Measurements from ENCODE around the gene KLF13.

KLF13 gene

DNA sequence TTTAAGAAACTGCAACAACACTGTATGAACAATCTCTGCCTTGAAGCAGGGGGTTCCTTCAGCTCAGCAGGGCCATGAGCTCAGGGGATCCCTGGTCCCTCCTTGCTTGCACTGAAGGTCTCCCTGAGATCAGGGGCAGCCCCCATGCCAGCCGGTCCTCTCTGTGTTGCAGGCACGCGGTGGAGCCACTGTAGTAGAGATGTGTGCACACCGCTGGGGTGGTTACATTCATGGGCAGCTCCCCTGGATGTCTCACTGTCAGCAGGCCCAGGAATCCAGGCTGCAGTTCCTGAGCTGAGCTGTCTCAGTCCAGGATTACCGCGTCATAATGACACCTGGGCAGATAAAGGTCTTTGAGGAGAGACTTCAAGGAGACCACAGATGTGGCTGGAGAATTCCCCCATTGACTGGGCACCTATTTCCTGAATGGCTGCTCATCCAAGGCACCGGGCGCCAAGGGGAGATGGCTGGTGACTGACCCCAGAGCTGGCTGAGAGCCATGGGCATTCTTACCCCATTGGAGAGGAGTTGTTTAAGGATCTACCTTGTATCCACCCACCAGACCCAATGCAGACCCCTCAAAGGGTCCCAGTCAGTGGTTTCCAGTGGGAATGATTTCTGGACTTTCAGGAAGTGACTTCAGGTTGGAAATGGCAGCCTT lies 10.4 kb upstream of the KLF13 start:
- DNase-seq (ENCODE audit: low read depth in 2 of 2) = no peak

DNA sequence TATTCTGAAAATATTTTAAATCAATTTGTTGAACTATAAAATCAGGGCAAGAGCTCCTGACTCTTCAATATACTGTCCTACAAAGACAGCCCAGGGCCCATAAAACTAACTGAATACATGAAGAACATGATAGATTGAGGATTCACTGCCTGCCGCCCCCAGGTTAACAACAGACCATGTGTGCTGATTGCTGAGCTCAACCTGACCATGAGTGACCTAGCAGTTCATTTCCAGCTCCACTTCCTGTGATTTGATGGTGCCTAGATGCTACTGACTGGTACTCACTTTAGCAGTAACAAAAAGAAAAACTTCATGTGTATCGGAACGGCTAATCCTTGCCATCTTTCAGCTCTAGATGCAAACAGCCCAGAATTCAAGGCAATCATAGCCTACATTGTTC lies 9.6 kb upstream of the KLF13 start:
- DNase-seq (ENCODE audit: low read depth in 2 of 2) = no peak

DNA sequence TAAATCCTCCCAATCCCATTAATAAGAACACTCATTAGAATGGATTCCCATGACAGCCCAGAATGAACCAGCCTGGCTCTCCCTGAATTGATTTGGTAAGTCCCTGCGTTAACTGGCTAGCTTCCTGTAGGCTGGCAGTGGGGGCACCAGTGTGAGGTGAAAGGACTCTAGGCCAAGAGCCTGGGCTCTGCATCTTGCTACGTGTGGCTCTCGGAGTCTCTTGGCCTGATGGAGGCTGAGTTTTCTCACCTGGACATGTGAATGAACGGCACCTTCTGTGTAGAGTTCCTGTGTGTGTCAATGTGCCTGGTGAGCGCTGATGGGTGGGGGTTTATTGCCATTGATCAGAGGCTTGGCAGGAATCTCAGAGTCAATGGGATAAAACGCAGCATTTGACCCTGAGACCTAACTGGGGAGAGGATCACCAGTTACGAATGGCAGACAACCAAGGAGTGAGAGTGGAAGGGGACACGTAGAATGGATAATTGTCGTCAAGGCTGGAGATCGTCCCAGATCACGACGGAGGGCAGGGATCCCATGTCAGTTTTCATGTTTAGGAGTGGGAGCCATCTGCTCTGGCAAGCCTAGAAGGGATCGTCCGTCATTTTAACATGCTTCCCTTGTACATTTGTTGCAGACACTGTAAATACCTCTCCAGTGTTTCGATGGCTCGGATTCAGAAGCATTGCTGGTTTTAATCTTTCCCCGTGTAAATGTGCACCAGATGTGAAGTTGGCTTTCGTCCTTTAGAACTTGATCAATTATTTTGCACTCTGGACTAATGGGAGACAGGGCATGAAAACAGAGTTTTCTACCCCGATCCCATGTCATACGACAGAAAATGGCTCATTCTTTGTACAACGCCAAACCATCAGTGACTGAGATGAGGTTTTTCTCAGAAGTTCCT lies 9.0 kb upstream of the KLF13 start:
- DNase-seq (ENCODE audit: low read depth in 2 of 2) = no peak

DNA sequence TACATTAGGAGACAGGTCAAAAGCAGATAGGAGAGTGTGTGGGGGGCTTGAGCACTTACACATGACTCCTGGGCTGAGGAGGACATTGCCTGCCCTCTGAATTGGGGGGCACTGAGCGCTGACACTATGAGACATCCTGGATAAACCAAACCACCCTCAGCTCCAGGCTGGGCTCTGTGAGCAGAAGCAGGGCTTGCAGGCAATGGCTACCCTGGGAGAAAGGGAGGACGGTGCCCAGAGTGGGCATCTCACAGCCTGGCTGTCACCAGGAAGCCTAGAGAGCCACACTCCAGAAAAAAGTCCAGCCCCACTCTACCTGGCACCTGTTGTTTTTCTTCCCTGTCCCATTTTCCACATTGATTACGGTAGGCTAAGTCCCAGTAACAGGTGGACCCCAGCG lies 8.2 kb upstream of the KLF13 start:
- DNase-seq (ENCODE audit: low read depth in 2 of 2) = no peak

DNA sequence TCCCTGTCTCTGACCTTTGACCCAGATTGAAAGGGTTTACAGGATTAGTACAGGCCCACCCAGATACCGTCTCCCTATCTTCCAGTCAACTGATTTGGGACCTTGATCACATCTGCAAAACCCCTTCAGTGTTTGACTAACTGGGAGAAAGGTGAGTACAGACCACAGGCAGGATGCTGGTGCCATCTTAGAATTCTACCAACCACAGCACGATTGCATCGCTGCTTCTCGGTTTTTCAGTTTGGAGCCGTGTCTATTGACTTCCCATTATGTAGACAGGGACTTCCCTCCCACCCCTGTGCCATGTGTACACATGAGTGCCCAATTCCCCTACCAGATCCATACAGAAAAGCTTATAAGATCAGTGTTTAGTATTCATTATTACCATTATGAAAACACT lies 6.6 kb upstream of the KLF13 start:
- DNase-seq (ENCODE audit: low read depth in 2 of 2) = no peak

DNA sequence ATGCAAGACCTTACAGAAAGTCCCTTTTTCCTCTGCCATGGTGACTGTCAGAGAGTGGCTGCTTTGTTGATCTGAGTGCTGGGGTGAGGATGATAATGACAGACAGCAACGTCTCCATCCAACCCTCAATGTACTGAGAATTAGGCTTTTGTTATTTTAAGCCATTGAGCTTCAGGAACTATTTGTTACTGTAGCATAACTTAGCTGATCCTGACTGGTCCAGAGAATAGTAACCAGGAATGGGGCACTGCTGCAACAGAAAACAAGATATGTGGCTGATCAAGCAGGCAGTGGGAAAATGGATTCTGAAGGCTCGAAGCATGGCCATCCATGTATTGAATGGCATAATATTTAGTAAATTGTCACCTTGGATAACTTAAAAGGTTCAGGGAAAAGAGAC lies 5.2 kb upstream of the KLF13 start:
- DNase-seq (ENCODE audit: low read depth in 2 of 2) = no peak

DNA sequence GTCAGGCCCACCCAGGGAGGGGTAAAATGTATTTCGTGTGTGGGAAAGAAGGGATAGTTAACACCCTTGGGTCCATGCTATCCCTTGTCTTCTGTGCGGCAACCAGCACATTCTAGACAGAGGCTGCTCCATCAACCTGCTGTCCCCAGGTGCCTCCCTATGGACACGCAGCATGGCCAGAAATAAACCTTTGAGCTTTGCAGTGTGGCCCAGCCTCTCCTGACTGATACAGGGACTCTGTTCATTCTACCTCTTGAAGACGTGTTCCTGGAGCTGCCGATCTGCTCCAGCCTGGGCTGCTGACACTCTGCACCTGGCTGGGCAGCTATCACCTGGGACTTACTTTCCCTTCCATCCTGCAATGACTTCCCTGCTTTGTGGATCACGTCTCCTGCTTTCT lies 4.1 kb upstream of the KLF13 start:
- DNase-seq (ENCODE audit: low read depth in 2 of 2) = no peak

DNA sequence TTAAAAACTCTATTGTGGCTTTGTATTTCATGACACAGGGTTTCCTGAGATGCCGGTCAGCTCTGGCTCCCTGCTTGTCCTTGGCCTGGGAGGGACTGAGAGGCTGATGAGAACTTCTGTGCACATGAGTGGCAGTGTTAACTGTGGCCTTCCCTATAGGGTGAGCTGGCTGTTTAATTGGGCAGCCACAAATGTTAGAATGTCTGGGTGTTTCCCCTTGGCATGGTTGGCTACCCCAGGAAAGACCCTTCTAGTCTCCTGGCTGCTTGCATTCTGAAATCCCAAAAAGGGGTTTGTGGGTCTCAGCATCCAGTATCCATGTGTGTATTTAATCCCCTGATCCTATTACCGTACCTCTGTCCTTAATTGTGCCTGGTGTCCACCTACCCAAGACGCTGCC lies 3.0 kb upstream of the KLF13 start:
- DNase-seq (ENCODE audit: low read depth in 2 of 2) = no peak

DNA sequence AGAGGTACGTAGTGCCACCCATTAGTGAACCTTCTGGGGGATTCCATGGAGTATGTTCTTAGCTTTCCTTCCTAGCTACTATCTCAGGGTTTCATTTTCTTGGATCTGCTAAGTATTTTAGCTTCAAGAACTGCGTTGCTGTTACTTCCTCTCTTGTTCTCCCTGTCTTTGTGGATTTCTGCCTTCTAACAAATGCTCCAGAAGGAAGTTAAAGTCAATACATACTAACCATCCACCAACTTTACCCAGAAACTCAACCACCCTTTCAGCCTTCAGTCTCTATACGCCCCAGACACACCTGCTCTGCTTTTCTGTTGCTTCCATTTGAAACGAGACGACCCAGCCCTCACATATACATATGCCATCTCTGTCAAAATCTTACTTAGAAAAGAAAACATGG lies 2.4 kb upstream of the KLF13 start:
- no peak for DNase-seq (ENCODE audit: low read depth in 2 of 2)

DNA sequence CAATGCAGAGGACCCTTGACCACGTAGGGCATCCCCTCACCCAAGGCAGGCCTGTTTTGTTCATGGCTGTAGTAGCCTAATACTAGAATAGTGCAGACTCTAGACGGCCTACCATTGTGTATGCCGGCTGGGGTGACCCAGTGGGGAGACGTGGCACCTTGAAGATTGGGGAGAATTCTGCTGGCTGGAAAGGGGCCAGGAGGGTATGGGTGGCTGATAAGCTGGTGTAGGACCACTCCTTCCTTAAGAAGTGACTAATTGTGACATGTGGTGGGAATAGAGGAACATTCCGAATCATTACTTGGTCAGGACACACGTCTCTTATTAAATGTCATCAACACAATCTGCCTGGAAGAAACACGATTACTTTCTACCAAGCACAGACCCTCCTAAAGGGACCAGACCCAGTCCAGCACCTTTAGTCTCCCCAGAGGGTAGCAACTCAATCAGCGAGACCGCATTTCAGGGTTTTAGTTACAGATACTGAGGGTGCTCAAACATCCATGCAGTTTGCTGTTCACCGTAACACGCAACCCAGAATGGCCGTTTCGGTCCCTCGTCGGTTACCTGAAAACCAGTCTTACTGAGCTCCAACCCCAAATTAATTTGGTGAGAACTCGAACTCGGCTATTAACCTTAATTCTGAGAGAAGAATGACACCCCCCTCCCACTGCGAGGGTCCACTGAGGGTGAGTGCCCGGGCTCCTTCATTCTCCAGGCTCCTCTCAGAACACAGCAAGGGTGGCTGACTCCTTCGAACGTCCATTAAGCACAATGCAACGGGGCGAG lies 1.6 kb upstream of the KLF13 start:
- no peak for DNase-seq (ENCODE audit: low read depth in 2 of 2)

DNA sequence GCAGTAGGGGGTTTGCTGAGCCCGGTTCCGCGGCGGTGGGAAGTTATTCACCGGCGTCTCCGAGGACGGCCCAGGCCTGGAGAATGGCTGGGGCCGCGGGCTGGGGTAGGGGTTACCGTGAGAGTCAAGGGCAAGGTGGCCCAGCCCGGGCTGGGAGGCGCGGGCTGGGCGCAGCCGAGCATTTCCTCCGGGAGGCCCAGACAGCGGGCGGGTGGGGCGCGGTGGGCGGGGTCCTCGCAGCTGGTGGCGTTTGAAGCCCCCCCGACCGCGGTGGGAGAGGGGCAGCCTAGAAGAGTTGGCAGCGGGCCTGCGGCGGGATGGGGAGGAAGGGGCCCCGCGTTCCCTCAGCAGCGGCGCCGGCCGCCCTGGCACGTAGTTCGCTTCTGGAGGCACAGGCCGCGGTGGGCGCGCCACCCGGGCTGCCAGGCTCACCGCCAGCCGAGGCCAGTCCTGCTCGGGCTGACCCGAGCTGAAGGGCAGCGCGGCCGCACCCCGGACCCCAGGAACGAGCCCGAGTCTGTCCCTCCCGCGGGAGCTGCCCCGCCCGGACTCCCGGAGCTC lies 960 bp upstream of the KLF13 start:
- DNase-seq (ENCODE audit: low read depth in 2 of 2) = peak in 1 of 2 donors; percentile 40

DNA sequence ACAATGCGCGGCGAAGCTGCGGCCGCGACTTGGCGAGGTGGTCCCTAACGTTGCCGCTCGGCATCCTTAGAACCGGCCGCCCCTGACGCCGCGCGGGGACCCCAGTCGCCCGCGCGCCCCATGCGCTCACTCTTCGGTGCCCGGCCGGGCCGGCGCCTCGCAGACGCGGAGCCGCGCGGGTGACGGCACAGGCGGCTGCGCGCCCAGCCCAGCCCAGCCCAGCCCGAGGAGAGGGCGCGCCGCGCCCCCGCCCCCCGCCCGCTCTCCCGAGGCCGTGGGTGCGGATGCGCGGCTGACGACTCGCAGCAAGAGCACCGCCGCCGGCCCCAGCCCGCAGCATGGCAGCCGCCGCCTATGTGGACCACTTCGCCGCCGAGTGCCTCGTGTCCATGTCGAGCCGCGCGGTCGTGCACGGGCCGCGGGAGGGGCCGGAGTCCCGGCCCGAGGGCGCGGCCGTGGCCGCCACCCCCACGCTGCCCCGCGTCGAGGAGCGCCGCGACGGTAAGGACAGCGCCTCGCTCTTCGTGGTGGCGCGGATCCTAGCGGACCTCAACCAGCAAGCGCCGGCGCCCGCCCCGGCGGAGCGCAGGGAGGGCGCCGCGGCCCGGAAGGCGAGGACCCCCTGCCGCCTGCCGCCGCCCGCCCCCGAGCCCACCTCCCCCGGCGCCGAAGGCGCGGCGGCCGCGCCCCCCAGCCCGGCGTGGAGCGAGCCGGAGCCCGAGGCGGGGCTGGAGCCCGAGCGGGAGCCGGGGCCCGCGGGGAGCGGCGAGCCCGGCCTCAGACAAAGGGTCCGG lies 437 bp downstream of the KLF13 start:
- peak; percentile 38 to 51 for DNase-seq (ENCODE audit: low read depth in 2 of 2)

DNA sequence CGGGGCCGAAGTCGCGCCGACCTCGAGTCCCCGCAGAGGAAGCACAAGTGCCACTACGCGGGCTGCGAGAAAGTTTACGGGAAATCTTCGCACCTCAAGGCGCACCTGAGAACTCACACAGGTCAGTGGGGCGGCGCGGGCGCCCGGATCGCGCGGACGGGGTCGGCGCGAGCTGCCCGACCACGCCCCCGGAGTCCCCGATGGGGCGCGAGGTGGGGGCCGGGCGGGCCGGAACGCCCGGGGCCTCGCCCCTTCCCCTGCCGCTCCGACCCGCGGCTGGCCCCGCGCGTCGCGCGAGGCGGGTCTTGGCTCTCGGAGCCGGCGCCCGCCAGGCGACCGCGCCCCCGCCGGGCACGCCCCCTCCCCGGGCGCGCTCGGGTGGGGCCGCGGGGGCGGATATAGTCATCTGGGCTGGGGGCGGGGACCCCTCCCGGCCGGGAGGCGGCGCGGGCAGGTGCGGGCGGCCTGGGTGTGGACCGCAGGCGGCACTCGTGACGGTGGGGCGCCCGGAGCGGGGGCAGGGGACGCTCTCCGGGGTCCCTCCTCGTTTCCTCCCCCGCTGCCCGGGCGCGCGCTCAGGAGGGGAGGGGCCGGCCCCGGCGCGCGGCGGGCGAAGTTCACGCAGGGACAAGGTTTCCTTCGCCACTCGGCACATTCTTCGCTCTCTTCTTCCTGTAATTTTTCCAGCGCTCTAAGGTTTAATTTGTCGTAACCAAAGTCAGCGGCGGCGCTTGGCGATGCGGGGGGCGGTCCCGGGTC lies 1.2 kb downstream of the KLF13 start:
- peak; percentile 59 to 69 for DNase-seq (ENCODE audit: low read depth in 2 of 2)

DNA sequence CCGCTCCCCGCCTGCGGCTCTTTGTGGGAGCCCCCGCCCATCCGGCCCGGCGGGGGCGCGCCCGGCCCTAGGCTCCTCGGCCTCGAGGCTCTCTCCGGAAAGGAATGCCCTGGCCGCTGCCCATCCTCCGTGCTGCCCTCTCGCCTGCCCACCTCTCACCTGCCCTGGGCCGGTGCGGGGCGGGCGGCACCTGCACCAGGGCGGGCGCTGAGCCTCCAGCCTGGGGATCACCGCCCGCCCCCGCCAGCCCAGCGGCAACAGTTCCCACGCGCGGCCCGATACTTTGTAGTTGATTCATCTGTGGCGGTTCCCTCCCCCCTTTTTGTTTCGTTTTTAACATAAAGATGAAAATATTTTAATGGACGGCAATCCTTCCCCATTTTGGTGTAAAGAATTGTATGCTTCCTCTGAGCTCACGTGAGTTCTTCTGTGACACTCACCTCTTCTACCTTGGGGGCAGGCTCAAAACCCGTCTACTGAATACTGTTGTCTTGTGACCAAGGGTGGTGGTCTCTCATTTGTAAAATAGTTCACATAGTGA lies 1.9 kb downstream of the KLF13 start:
- DNase-seq (ENCODE audit: low read depth in 2 of 2) = peak; percentile 68 to 72

DNA sequence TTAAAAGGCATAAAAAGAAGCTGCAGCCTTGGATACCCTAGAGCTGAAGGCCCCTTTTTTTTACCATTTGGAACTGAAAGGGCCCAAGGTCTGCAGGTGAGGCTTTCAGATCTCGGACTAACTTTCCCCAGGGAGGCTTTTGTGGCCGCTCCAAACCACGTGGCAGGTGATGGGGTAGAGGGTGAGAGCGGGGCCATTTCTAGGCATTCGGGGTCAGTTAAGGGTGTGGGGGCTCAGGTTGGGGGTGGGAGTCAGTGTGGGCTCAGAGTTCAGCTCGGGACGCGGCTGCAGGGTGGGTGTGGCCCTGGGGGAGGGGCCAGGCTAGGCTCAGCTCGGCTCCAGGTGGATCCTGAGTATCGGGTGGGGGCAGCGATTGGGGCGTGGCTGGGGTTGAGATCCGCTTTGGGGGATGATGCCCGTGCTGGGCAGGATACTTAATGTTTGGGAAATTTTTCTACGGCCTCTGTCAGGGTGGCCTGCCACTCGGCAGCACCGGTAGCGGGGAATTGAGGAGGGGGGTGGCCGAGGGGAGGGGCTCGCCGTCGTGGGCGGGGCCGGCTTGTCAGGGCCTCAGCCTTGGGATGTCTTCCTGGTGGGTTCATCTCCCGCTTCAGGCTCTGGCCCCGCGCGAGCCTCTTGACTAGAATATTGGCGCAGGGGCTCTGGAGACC lies 2.5 kb downstream of the KLF13 start:
- no peak for DNase-seq (ENCODE audit: low read depth in 2 of 2)

DNA sequence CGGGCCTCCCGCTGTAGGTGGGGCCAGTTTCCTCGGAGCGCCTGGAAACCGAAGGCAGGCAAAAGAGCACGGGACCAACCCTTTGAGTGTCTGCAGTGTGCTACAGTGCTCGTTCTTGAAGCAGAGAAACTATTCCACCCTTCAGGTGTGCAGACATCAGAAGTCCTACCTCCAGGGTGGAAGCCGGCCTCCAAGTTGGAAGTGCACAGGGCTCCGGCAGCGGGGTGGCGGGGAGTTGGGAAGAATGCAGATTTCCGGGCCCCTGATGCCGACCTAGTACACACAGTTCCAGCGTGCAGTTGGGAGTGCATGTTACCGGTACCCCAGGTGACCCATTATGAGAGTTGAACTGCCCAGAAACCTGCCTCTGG lies 3.0 kb downstream of the KLF13 start:
- DNase-seq (ENCODE audit: low read depth in 2 of 2) = no peak

DNA sequence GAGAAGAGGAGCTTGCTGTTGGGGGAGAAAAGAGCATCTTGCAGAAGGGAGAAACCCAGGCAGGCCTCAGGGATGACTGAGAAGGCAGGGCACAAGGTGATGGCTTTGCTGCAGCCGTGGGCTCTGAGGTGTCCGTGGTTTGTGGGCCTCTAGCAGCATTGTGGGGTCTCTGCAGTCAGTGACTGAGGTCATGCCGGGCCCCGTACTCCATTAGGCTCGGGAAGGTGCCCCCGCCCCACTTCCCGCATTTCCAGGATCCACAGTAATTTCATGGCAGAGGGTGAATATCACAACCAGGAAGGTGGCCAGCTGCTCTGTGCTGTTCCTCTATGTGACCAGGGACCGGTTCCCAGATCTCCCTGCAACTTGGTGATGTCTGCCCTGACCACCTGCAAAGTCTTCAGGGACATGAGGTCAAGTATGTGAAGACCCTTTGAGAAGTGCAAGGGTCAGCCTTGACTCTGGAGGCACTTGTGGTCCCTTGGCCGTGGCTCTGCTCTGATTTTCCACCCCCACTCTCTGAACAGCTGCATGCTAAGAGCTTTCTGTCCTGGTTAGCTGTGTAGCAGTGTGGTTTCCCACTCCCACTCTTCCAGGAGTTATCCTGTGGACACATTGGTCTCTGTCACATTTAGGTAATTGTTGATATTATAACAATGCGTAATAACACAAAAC lies 3.6 kb downstream of the KLF13 start:
- DNase-seq (ENCODE audit: low read depth in 2 of 2) = no peak

DNA sequence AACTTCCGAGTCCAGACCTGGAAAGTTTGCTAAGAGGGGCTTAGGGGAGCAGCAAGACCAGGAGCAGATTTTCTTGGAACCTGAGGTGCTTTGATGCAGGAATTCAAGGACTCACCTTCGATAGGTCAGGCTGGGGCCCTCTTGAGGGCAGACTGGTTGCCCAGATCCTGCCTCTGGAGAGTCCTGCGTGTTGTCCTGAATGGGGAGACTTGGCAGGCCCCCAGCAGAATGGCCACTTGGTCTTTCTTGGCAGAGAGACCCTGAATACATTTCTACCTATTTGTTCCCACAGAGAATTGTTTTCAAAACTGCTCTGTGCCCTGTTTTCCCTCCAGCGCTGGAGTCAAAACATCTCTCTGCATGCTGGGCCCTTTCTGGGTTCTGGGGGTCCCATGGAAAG lies 4.2 kb downstream of the KLF13 start:
- DNase-seq (ENCODE audit: low read depth in 2 of 2) = no peak

DNA sequence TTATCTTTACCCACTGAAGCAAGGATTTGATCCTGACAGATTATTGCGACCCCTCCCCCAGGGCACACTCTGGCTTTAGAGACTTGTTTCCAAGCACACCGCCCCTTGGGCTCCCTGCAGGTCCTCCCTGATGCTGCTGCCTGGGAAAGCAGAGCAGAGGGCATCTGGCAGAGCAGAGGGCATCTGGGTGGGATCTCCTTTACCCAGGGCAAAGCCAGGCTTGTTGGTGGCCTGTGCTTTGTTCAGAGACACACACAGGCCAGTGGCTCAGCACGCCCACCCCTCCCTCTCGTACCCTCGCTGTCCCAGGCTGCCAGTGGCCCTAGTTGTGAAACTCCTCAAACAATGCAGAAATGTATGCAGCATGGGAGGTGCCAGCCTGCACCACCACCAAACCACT lies 4.8 kb downstream of the KLF13 start:
- DNase-seq (ENCODE audit: low read depth in 2 of 2) = no peak

Measured in activated CD8-positive, alpha-beta memory T cell treated with anti-CD3 and anti-CD28 coated beads for 4 hours (primary cell).